Measurements from ENCODE around the gene FIGNL2. TPM values are rescaled to one million over a fixed set of nuclear protein-coding genes. Genes with fewer than 3 reads are reported as not detected.
A peak's percentile ranks its signal among the peaks of the same experiment; 100 is the strongest.

Gene FIGNL2
- total RNA-seq, 1 donor from 2014 or later: not detected

DNA sequence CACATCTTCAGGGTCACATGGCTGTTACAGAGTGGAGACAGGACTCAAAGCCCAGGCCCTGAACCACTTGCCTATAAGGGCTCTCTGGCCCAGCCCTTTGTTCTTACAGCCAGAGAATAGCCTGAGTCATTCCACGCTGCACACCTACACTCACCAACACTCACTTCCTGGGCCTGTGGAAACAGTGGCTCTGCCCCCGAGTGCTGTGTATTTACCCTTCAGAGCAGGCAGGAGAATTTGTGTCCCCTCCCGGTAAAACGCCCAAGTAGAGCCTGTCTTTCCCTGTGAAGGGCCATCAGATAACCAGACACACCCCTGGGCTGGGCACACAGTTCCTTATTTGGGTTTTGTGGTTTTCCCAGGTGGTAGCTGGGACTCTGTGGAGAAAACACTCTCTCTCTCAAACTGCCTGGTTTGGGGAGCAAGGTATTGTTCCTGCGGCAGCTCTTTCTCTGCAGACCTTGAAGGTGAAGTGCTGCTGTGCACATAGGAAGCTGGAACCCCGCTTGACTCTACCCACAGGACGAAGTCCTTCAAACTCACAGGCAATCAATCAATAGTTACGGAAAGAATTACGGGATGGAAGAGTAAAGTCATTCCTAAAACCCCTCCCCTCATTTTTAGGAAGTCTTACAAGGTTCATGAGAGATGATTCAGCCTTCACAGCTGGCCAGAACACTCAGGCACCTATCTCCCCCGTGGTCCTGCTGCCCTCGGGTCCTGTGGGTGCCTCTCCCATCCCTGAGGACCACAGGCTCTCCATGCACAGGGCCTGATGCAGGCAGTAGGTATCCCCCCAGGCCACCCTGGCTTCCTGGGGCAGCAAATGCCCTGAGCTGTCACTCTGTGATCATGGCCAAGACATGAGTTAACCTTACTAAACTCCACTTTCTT is 20.3 kb downstream of the FIGNL2 start:
- intact Hi-C loops (cut with DNase I): no loop called here
- H3K4me3 ChIP-seq: no peak overlapping the region
- H3K27ac ChIP-seq: no peak overlapping the region
- no peaks in the 10 kb centered on the region for H3K27me3 ChIP-seq
- TF ChIP-seq, protein P1, sequence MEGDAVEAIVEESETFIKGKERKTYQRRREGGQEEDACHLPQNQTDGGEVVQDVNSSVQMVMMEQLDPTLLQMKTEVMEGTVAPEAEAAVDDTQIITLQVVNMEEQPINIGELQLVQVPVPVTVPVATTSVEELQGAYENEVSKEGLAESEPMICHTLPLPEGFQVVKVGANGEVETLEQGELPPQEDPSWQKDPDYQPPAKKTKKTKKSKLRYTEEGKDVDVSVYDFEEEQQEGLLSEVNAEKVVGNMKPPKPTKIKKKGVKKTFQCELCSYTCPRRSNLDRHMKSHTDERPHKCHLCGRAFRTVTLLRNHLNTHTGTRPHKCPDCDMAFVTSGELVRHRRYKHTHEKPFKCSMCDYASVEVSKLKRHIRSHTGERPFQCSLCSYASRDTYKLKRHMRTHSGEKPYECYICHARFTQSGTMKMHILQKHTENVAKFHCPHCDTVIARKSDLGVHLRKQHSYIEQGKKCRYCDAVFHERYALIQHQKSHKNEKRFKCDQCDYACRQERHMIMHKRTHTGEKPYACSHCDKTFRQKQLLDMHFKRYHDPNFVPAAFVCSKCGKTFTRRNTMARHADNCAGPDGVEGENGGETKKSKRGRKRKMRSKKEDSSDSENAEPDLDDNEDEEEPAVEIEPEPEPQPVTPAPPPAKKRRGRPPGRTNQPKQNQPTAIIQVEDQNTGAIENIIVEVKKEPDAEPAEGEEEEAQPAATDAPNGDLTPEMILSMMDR (IDR thresholded peaks at IDR 0.05): no peak
- H3K4me1 ChIP-seq: no peaks in the 10 kb centered on the region
- no peaks in the 10 kb centered on the region for H3K9me3 ChIP-seq
- no peak for DNase-seq (ENCODE audit: low spot score in 2 of 2)
- no peaks in the 10 kb centered on the region for H3K36me3 ChIP-seq

DNA sequence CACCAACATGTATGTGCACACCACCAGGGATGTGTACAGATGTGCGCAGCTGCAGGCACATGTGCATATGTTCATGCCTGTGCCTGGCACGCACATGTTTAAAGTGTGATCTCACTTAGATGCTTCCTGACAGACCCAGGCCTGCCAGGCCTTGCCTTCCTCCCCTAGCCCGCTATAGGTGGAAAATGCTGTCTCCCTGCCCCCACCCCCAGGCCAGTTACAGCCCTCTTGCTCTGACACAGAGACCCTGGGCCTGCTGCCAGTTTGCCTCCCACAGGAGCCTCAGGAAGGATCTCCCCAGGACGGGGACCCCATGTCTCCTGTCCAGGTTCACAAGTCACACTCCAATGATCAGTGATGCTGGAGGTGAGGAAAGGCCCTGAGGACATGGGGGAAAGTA is 21.6 kb downstream of the FIGNL2 start:
- H3K27me3 ChIP-seq: no peaks in the 10 kb centered on the region
- H3K27ac ChIP-seq: no peak overlapping the region
- TF ChIP-seq, protein P1 (IDR thresholded peaks at IDR 0.05): no peak
- no peaks in the 10 kb centered on the region for H3K36me3 ChIP-seq
- intact Hi-C loops (cut with DNase I): no loop called here
- no peak overlapping the region for H3K4me3 ChIP-seq
- no peaks in the 10 kb centered on the region for H3K4me1 ChIP-seq
- no peak for DNase-seq (ENCODE audit: low spot score in 2 of 2)
- no peaks in the 10 kb centered on the region for H3K9me3 ChIP-seq

DNA sequence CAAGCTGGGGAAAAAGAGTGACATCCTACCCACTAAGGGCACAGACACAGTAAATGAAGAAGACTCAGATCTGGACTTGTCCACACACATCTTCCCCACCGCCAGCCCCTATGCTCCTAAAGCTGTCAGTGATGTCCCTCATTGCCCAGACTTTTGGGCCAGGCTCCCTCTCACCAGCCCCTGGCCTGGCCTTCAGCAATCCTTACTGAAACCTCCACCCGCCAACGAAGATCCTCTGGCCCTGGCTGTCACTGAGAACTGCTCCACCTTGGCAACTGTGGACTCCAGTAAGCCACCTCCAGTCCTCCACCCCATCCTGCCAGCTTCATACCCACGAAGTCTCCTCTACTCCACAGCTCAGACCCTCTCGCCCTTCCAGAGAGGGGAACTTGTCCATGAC is 23.3 kb downstream of the FIGNL2 start:
- Histone ChIP-seq H3K36me3 (no peaks in the 10 kb centered on the region), H3K9me3 (no peaks in the 10 kb centered on the region), H3K4me1 (no peaks in the 10 kb centered on the region), H3K27ac (no peak overlapping the region), H3K27me3 (peaks cover 5% of the 10 kb centered on the region), H3K4me3 (no peak overlapping the region)
- DNase-seq (ENCODE audit: low spot score in 2 of 2): no peak
- intact Hi-C loops (cut with DNase I): no loop called here
- TF ChIP-seq, protein P1 (IDR thresholded peaks at IDR 0.05): no peak

DNA sequence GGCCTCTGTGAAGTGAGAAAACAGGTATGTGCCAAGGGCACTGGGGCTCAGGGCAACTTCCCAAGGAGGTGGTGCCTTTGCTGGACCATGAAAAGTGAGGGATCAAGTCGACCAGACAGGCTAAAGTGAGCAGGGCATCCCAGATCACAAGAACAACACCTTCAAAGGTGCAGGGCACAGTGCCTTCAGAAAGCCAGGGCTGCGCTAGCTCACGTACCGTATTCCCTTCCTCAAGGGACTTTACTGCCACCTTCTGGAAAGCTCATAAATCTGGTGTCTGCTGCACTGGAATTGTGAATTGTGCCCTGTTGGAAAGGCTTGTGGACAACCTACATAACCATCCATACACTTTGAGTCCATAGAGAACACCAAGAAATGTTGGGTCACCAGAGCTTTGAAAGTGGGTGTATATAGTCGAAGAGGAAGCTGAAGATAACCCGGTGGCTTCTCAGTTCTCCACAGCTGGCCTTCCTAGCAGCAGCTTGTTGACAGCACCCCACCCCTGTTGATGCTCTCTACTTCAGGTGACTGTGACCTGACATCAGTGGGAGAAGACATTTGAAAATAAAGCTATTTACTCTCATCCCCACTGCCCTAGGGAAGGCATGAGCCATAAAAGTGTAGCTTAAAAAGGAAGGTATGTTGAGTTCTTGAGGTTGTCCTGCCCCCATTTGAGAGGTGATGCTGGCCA is 24.5 kb downstream of the FIGNL2 start:
- Histone ChIP-seq H3K4me1 (no peaks in the 10 kb centered on the region), H3K27ac (no peak overlapping the region), H3K4me3 (no peak overlapping the region), H3K27me3 (peaks cover 6% of the 10 kb centered on the region), H3K36me3 (no peaks in the 10 kb centered on the region), H3K9me3 (no peaks in the 10 kb centered on the region)
- TF ChIP-seq, protein P1 (IDR thresholded peaks at IDR 0.05): peak in 1 of 3 experiments; percentile 45
- intact Hi-C loops (cut with DNase I): no loop called here
- DNase-seq (ENCODE audit: low spot score in 2 of 2): no peak

DNA sequence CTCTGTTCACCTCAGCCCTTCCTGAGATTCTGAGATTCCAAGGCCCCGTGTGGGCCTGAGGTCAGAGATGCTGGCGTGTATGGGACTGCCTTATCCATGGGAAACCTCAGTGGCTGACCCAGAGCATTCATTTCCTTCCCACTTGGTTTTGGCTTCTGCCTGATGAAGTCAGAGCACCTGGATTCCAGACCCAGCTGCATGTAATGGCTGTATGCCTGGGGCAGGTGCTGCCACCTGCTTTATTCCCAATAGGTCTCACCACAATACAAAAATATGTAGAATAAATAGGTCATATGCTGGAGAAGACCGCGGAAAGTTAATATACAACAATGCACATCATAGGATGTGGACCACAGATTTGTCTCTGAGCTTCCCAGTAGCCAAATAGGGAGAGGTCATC is 25.6 kb downstream of the FIGNL2 start:
- Histone ChIP-seq H3K9me3 (no peaks in the 10 kb centered on the region), H3K4me1 (no peaks in the 10 kb centered on the region), H3K4me3 (no peak overlapping the region), H3K36me3 (no peaks in the 10 kb centered on the region), H3K27me3 (peaks cover 6% of the 10 kb centered on the region), H3K27ac (no peak overlapping the region)
- intact Hi-C loops (cut with DNase I): no loop called here
- TF ChIP-seq, protein P1 (IDR thresholded peaks at IDR 0.05): no peak
- no peak for DNase-seq (ENCODE audit: low spot score in 2 of 2)
